GM18861 (cell line): ENCODE data around the gene MMP24.

Source experiments
- ATAC-seq: cut with Tn5 transposase; IDR thresholded peaks from one replicate; pipeline ENCODE4 v1.9.1; 2021; ENCODE audit not compliant: unreplicated experiment

Gene MMP24

GRCh38 chr20:35291654-35292503 is 65.4 kb downstream of the MMP24 start, which contains the start of gene FAM83C:
FAM83C (minus strand) TSS chr20:35292425; CDS start chr20:35292304, 121 bp downstream.
- no peak for ATAC-seq

GRCh38 chr20:35292504-35293285 is 66.2 kb downstream of the MMP24 start:
- ATAC-seq, result no peak

- ATAC-seq, result no peak
These were observed 67.1 kb downstream of the MMP24 start for GRCh38 chr20:35293303-35294292.

- ATAC-seq, result no peak
These were observed 67.8 kb downstream of the MMP24 start for GRCh38 chr20:35294293-35294685.

GRCh38 chr20:35295058-35295457 is 68.6 kb downstream of the MMP24 start:
- ATAC-seq, result no peak

GRCh38 chr20:35295674-35296073 is 69.2 kb downstream of the MMP24 start:
- no peak for ATAC-seq

GRCh38 chr20:35296101-35296554 is 69.6 kb downstream of the MMP24 start:
- ATAC-seq, result no peak

- ATAC-seq, result no peak
These were observed 70.7 kb downstream of the MMP24 start for GRCh38 chr20:35297155-35297554.

- ATAC-seq, result no peak
These were observed 71.2 kb downstream of the MMP24 start for GRCh38 chr20:35297740-35298139.

- ATAC-seq, result no peak
These were observed 71.8 kb downstream of the MMP24 start for GRCh38 chr20:35298264-35298663.

- no peak for ATAC-seq
These were observed 73.3 kb downstream of the MMP24 start for GRCh38 chr20:35299780-35300179.

GRCh38 chr20:35300469-35301262 is 74.2 kb downstream of the MMP24 start:
- no peak for ATAC-seq

- ATAC-seq, result no peak
These were observed 74.9 kb downstream of the MMP24 start for GRCh38 chr20:35301426-35301825.

GRCh38 chr20:35302421-35303335 is 76.2 kb downstream of the MMP24 start:
- no peak for ATAC-seq

GRCh38 chr20:35303382-35303734 is 76.9 kb downstream of the MMP24 start:
- ATAC-seq, result no peak

GRCh38 chr20:35303735-35304491 is 77.4 kb downstream of the MMP24 start:
- ATAC-seq, result no peak

GRCh38 chr20:35304956-35305355 is 78.5 kb downstream of the MMP24 start:
- no peak for ATAC-seq
